OCI-LY1 (cell line): ENCODE data around the gene CCL20.

Source experiments
- H2AFZ ChIP-seq: fragments of 200-600 bp; sonication (generic), shearing (Covaris generic); 2 replicates; pipeline ENCODE4 v1.6.0; 2014; ENCODE audit warnings: antibody characterized with exemption, mild to moderate bottlenecking, low read length
- H3F3A ChIP-seq: fragments of 200-600 bp; sonication (generic), shearing (Covaris generic); 2 replicates; pipeline ENCODE4 v1.6.0; 2014; ENCODE audit warnings: mild to moderate bottlenecking, antibody characterized with exemption, low read length, moderate library complexity; ENCODE audit not compliant: insufficient read depth
- H3K27ac ChIP-seq: fragments of 200-600 bp; sonication (generic); 2 replicates; pipeline ENCODE4 v1.5.1; 2014; ENCODE audit warnings: low read length, mixed run types, mild to moderate bottlenecking, low read depth; ENCODE audit not compliant: poor library complexity, severe bottlenecking
- H3K27me3 ChIP-seq: fragments of 200-600 bp; sonication (generic); 2 replicates; pipeline ENCODE4 v1.6.0; 2014; ENCODE audit warnings: antibody characterized with exemption, mild to moderate bottlenecking, low read length, moderate library complexity; ENCODE audit not compliant: insufficient read depth
- H3K36me3 ChIP-seq: fragments of 200-600 bp; sonication (generic); 2 replicates; pipeline ENCODE4 v1.6.1; 2014; ENCODE audit warnings: mild to moderate bottlenecking, antibody characterized with exemption, low read length, moderate library complexity, mixed read lengths; ENCODE audit not compliant: insufficient read depth
- H3K4me1 ChIP-seq: fragments of 200-600 bp; sonication (generic); 2 replicates; pipeline ENCODE4 v1.5.1; 2014; ENCODE audit warnings: mild to moderate bottlenecking, low read length, moderate library complexity; ENCODE audit not compliant: insufficient read depth, severe bottlenecking
- H3K4me2 ChIP-seq: fragments of 200-600 bp; sonication (generic), shearing (Covaris generic); 2 replicates; pipeline ENCODE4 v1.6.1; 2014; ENCODE audit warnings: low read length
- H3K4me3 ChIP-seq: fragments of 200-600 bp; sonication (generic); 2 replicates; pipeline ENCODE4 v1.5.1; 2014; ENCODE audit warnings: low read length, low read depth, mild to moderate bottlenecking, mixed read lengths; ENCODE audit not compliant: poor library complexity, severe bottlenecking
- H3K79me2 ChIP-seq: fragments of 200-600 bp; shearing (Covaris generic); 2 replicates; pipeline ENCODE4 v1.6.1; 2016; ENCODE audit warnings: mixed run types, low read length, mixed read lengths; ENCODE audit not compliant: insufficient read depth
- H3K9ac ChIP-seq: fragments of 200-600 bp; sonication (generic), shearing (Covaris generic); 2 replicates; pipeline ENCODE4 v1.6.1; 2014; ENCODE audit warnings: mild to moderate bottlenecking, low read length, mixed read lengths
- H3K9me2 ChIP-seq: fragments of 200-600 bp; sonication (generic), shearing (Covaris generic); 2 replicates; pipeline ENCODE4 v1.6.1; 2014; ENCODE audit warnings: low read depth, mild to moderate bottlenecking, low read length, mixed read lengths
- H3K9me3 ChIP-seq: fragments of 200-600 bp; shearing (Covaris generic); 2 replicates; pipeline ENCODE4 v1.6.1; 2014; ENCODE audit warnings: low read length, mixed read lengths
- H4K20me1 ChIP-seq: fragments of 200-600 bp; sonication (generic), shearing (Covaris generic); 2 replicates; pipeline ENCODE4 v1.6.0; 2016; ENCODE audit warnings: mild to moderate bottlenecking, low read length; ENCODE audit not compliant: insufficient read depth
- CTCF ChIP-seq: fragments of 200-600 bp; sonication (generic), shearing (Covaris generic); IDR thresholded peaks from 2 replicates; pipeline ENCODE4 v1.5.1; 2017; ENCODE audit warnings: mild to moderate bottlenecking, antibody characterized with exemption, low read length, moderate library complexity, mixed read lengths
- EZH2 ChIP-seq: fragments of 200-600 bp; sonication (generic), shearing (Covaris generic); IDR thresholded peaks from 2 replicates; pipeline ENCODE4 v1.8.0; 2017; ENCODE audit warnings: borderline replicate concordance, mixed run types, mild to moderate bottlenecking, antibody characterized with exemption, low read length, moderate library complexity, mixed read lengths

The CCL20 gene

GRCh38 chr2:227818675-227819397 lies 5.2 kb downstream of the CCL20 start:
- no peaks in the 10 kb centered on the region for H3K27me3 ChIP-seq
- H3K27ac ChIP-seq = no peak overlapping the region
- no peaks in the 10 kb centered on the region for H3K79me2 ChIP-seq
- no peak overlapping the region for H3K9ac ChIP-seq
- no peak for TF ChIP-seq CTCF
- no peak for TF ChIP-seq EZH2
- H3K36me3 ChIP-seq = no peaks in the 10 kb centered on the region
- H3K4me3 ChIP-seq = no peak overlapping the region
- H3F3A ChIP-seq = no peaks in the 10 kb centered on the region
- H3K4me2 ChIP-seq = no peak overlapping the region
- no peak overlapping the region for H2AFZ ChIP-seq
- H3K9me3 ChIP-seq = no peaks in the 10 kb centered on the region
- H3K4me1 ChIP-seq = no peaks in the 10 kb centered on the region
- no peaks in the 10 kb centered on the region for H3K9me2 ChIP-seq
- no peaks in the 10 kb centered on the region for H4K20me1 ChIP-seq

GRCh38 chr2:227819398-227819697 lies 5.7 kb downstream of the CCL20 start:
- no peaks in the 10 kb centered on the region for H3K79me2 ChIP-seq
- H3K27me3 ChIP-seq = no peaks in the 10 kb centered on the region
- H3K36me3 ChIP-seq = no peaks in the 10 kb centered on the region
- H3F3A ChIP-seq = no peaks in the 10 kb centered on the region
- no peaks in the 10 kb centered on the region for H4K20me1 ChIP-seq
- TF ChIP-seq CTCF (no peak), EZH2 (no peak)
- H3K4me1 ChIP-seq = no peaks in the 10 kb centered on the region
- no peak overlapping the region for H2AFZ ChIP-seq
- H3K9ac ChIP-seq = no peak overlapping the region
- no peak overlapping the region for H3K4me3 ChIP-seq
- H3K27ac ChIP-seq = no peak overlapping the region
- no peak overlapping the region for H3K4me2 ChIP-seq
- H3K9me2 ChIP-seq = no peaks in the 10 kb centered on the region
- no peaks in the 10 kb centered on the region for H3K9me3 ChIP-seq

GRCh38 chr2:227821043-227821942 lies 7.7 kb downstream of the CCL20 start:
- H3K4me3 ChIP-seq = no peak overlapping the region
- H3K9ac ChIP-seq = no peak overlapping the region
- H4K20me1 ChIP-seq = no peaks in the 10 kb centered on the region
- H3K79me2 ChIP-seq = no peaks in the 10 kb centered on the region
- H3K27ac ChIP-seq = no peak overlapping the region
- no peaks in the 10 kb centered on the region for H3K27me3 ChIP-seq
- H3F3A ChIP-seq = no peaks in the 10 kb centered on the region
- no peaks in the 10 kb centered on the region for H3K4me1 ChIP-seq
- TF ChIP-seq CTCF (no peak), EZH2 (no peak)
- H3K9me2 ChIP-seq = no peaks in the 10 kb centered on the region
- H3K4me2 ChIP-seq = no peak overlapping the region
- no peaks in the 10 kb centered on the region for H3K36me3 ChIP-seq
- no peak overlapping the region for H2AFZ ChIP-seq
- H3K9me3 ChIP-seq = no peaks in the 10 kb centered on the region
